HepG2 (cell line): Measurements from ENCODE around the gene CHTF18.

Source experiments
- ATF6 ChIP-seq: sonication (generic); formaldehyde crosslinking; conservative IDR thresholded peaks from 2 replicates; pipeline ENCODE4 v1.4.0; 2020; ENCODE audit warnings: missing genetic modification reagents
- BCL3 ChIP-seq: sonication (generic); formaldehyde crosslinking; IDR thresholded peaks from 2 replicates; pipeline ENCODE4 v1.5.1; 2020; ENCODE audit warnings: mild to moderate bottlenecking, missing genetic modification reagents, moderate library complexity
- BCL6 ChIP-seq: IDR thresholded peaks from 2 replicates; pipeline ENCODE4 v1.6.1; 2016; ENCODE audit warnings: missing genetic modification reagents, missing compliant biosample characterization
- CEBPB ChIP-seq: IDR thresholded peaks from 2 replicates; pipeline ENCODE4 v1.6.1; 2011; ENCODE audit warnings: low read depth, low read length, improper control_type of control experiment, borderline replicate concordance
- CTCF ChIP-seq: sonication (generic); formaldehyde crosslinking; IDR thresholded peaks from 2 replicates; pipeline ENCODE4 v1.5.0; 2020; ENCODE audit warnings: mild to moderate bottlenecking, missing genetic modification reagents, moderate library complexity
- EEA1 ChIP-seq: sonication (generic); formaldehyde crosslinking; IDR thresholded peaks from 2 replicates; pipeline ENCODE4 v1.5.1; 2020; ENCODE audit warnings: mild to moderate bottlenecking, missing genetic modification reagents, borderline replicate concordance
- GATAD1 ChIP-seq: IDR thresholded peaks from 2 replicates; pipeline ENCODE4 v1.6.1; 2016; ENCODE audit warnings: missing genetic modification reagents, missing compliant biosample characterization
- IRF2 ChIP-seq: IDR thresholded peaks from 2 replicates; pipeline ENCODE4 v1.6.1; 2018; ENCODE audit warnings: missing genetic modification reagents, missing compliant biosample characterization
- PRMT3 ChIP-seq: sonication (generic); formaldehyde crosslinking; IDR thresholded peaks from 2 replicates; pipeline ENCODE4 v1.8.1; 2022; ENCODE audit warnings: low read depth, mild to moderate bottlenecking, moderate library complexity, missing genetic modification reagents, borderline replicate concordance
- ZBTB26 ChIP-seq: IDR thresholded peaks from 2 replicates; pipeline ENCODE4 v1.6.1; 2016; ENCODE audit warnings: missing compliant biosample characterization, missing genetic modification reagents, borderline replicate concordance
- ZC3H4 ChIP-seq: sonication (generic); formaldehyde crosslinking; IDR thresholded peaks from 2 replicates; pipeline ENCODE4 v1.4.0; 2020; ENCODE audit warnings: missing genetic modification reagents, borderline replicate concordance
- ZNF281 ChIP-seq: sonication (generic); formaldehyde crosslinking; IDR thresholded peaks from 2 replicates; pipeline ENCODE4 v1.4.0; 2020; ENCODE audit warnings: missing genetic modification reagents, borderline replicate concordance

GRCh38 chr16:822174-822908 is 33.9 kb downstream of the CHTF18 start:
- no peak for TF ChIP-seq IRF2 (CRISPR knock-in tag)
- TF ChIP-seq PRMT3 = no peak
- TF ChIP-seq BCL3 (CRISPR knock-in tag) = no peak
- TF ChIP-seq ZBTB26 (CRISPR knock-in tag) = no peak
- TF ChIP-seq ZC3H4 = no peak
- no peak for TF ChIP-seq ZNF281 (CRISPR knock-in tag)
- TF ChIP-seq CEBPB = no peak
- TF ChIP-seq ATF6 (CRISPR knock-in tag) = no peak
- TF ChIP-seq CTCF (CRISPR knock-in tag) = no peak
- TF ChIP-seq EEA1 = no peak
- TF ChIP-seq GATAD1 = no peak
- TF ChIP-seq BCL6 = no peak
